H1 (cell line): ENCODE data around the gene RHBDF2. TPM values are rescaled to one million over a fixed set of nuclear protein-coding genes. Genes with fewer than 3 reads are reported as not detected.

Experiments used
- CTCF ChIA-PET: fragments of 300-600 bp; sonication (Branson Sonifier 250); formaldehyde crosslinking; loops from one replicate; lab custom pipeline; 2021; ENCODE audit not compliant: partially characterized antibody; lab: Charles Lee
- POLR2A ChIA-PET: fragments of 300-600 bp; sonication (Branson Sonifier 250); formaldehyde crosslinking; loops from one replicate; lab custom pipeline; 2021; ENCODE audit warnings: inconsistent platforms; ENCODE audit not compliant: partially characterized antibody; lab: Charles Lee
- DNase-seq, 2 experiments: peaks; one replicate each; pipeline versions ENCODE4 v3.0.0 to v3.0.0-alpha.2; 2010 to 2022; ENCODE audit warnings: low spot score in 2 of 2, low read depth in 1 of 2, mixed read lengths in 1 of 2
- FAIRE-seq: peaks from 2 replicates; lab custom pipeline; 2011; peaks lifted over from hg19 to GRCh38; lab: Jason Lieb, UNC
- H2AFZ ChIP-seq: 2 replicates; pipeline ENCODE4 v1.8.1; 2012; ENCODE audit warnings: low read length, inconsistent platforms
- H2AK5ac ChIP-seq: 2 replicates; pipeline ENCODE4 v1.6.1; 2013; ENCODE audit warnings: low read depth, low read length
- H2BK120ac ChIP-seq: replicated peaks from 2 replicates; pipeline ENCODE3; 2013; ENCODE audit warnings: low read depth, low read length, inconsistent platforms
- H2BK12ac ChIP-seq: 2 replicates; pipeline ENCODE4 v1.6.1; 2013; ENCODE audit warnings: low read depth, low read length
- H2BK15ac ChIP-seq: 2 replicates; pipeline ENCODE4 v1.6.1; 2013; ENCODE audit warnings: low read length
- H2BK20ac ChIP-seq: 2 replicates; pipeline ENCODE4 v1.6.1; 2013; ENCODE audit warnings: low read length
- H2BK5ac ChIP-seq: 2 replicates; pipeline ENCODE4 v1.6.1; 2013; ENCODE audit warnings: low read depth, low read length
- H3K14ac ChIP-seq: 2 replicates; pipeline ENCODE4 v1.6.1; 2013; ENCODE audit warnings: inconsistent platforms; ENCODE audit not compliant: insufficient read length
- H3K18ac ChIP-seq: 2 replicates; pipeline ENCODE4 v1.6.1; 2013; ENCODE audit warnings: low read length; ENCODE audit errors: extremely low read depth
- H3K23ac ChIP-seq: 2 replicates; pipeline ENCODE4 v1.6.1; 2013; ENCODE audit warnings: inconsistent platforms; ENCODE audit not compliant: insufficient read length
- H3K23me2 ChIP-seq: 2 replicates; pipeline ENCODE4 v1.6.1; 2013; ENCODE audit warnings: low read depth, low read length
- H3K27ac ChIP-seq: 2 replicates; pipeline ENCODE4 v1.6.1; 2011; ENCODE audit warnings: low read depth, low read length, inconsistent platforms
- H3K27me3 ChIP-seq, 4 experiments: replicated peaks in 1 of 4; 1 replicate in 1 of 4; 2 replicates in 3 of 4; pipeline versions ENCODE4 v1.6.1 to v1.8.1; 2011 to 2013; ENCODE audit warnings: low read length in 3 of 4, mild to moderate bottlenecking in 3 of 4, inconsistent platforms in 2 of 4, mixed read lengths in 2 of 4, moderate library complexity in 1 of 4; ENCODE audit not compliant: control insufficient read depth in 3 of 4, insufficient read depth in 3 of 4; ENCODE audit errors: extremely low read depth in 1 of 4
- H3K36me3 ChIP-seq, 4 experiments: 2 replicates each; pipeline versions ENCODE4 v1.6.1 to v1.8.1; 2011 to 2013; ENCODE audit warnings: mild to moderate bottlenecking in 4 of 4, low read length in 3 of 4, moderate library complexity in 2 of 4, control low read depth in 1 of 4, inconsistent platforms in 1 of 4; ENCODE audit not compliant: insufficient read depth in 4 of 4, control insufficient read depth in 2 of 4
- H3K4ac ChIP-seq: replicated peaks from 2 replicates; pipeline ENCODE3; 2013; ENCODE audit warnings: low read length, low read depth, mixed read lengths, inconsistent platforms; ENCODE audit not compliant: insufficient read length
- H3K4me1 ChIP-seq, 4 experiments: replicated peaks in 1 of 4; 1 replicate in 1 of 4; 2 replicates in 3 of 4; pipeline versions ENCODE4 v1.6.1 to v1.8.1; 2011 to 2013; ENCODE audit warnings: low read length in 3 of 4, inconsistent platforms in 2 of 4, mixed read lengths in 1 of 4; ENCODE audit not compliant: insufficient read depth in 4 of 4, control insufficient read depth in 3 of 4
- H3K4me2 ChIP-seq, 2 experiments: 2 replicates each; pipeline versions ENCODE4 v1.6.1 to v1.8.1; 2011 to 2013; ENCODE audit warnings: low read depth in 2 of 2, low read length in 2 of 2, control low read depth in 1 of 2, inconsistent platforms in 1 of 2, mild to moderate bottlenecking in 1 of 2; ENCODE audit not compliant: insufficient read depth in 1 of 2
- H3K4me3 ChIP-seq, 4 experiments: fragments of 200-600, 300-600 bp in 1 of 4; sonication (generic), shearing (Covaris generic), sonication (Bioruptor Twin) in 1 of 4; 2 replicates each; pipeline versions ENCODE4 v1.5.1 to v1.8.1; 2011 to 2016; ENCODE audit warnings: low read length in 4 of 4, low read depth in 3 of 4, control low read depth in 2 of 4, inconsistent platforms in 2 of 4, mild to moderate bottlenecking in 2 of 4, mixed read lengths in 1 of 4, moderate library complexity in 1 of 4; ENCODE audit not compliant: insufficient read depth in 2 of 4; ENCODE audit errors: extremely low read depth in 1 of 4
- H3K56ac ChIP-seq: replicated peaks from 2 replicates; pipeline ENCODE3; 2013; ENCODE audit warnings: low read depth, mild to moderate bottlenecking, mixed read lengths, low read length, inconsistent platforms; ENCODE audit not compliant: insufficient read length
- H3K79me1 ChIP-seq: 2 replicates; pipeline ENCODE4 v1.6.1; 2013; ENCODE audit warnings: low read depth, low read length, control low read depth
- H3K79me2 ChIP-seq, 2 experiments: 2 replicates each; pipeline versions ENCODE4 v1.6.1 to v1.8.1; 2012 to 2013; ENCODE audit warnings: low read length in 2 of 2, mild to moderate bottlenecking in 2 of 2, inconsistent platforms in 1 of 2; ENCODE audit not compliant: insufficient read depth in 2 of 2, control insufficient read depth in 1 of 2
- H3K9ac ChIP-seq, 4 experiments: replicated peaks in 1 of 4; 1 replicate in 1 of 4; 2 replicates in 3 of 4; pipeline versions ENCODE4 v1.6.1 to v1.8.1; 2011 to 2013; ENCODE audit warnings: low read depth in 3 of 4, low read length in 3 of 4, control low read depth in 2 of 4, mild to moderate bottlenecking in 2 of 4, moderate library complexity in 2 of 4, inconsistent platforms in 1 of 4; ENCODE audit errors: extremely low read depth in 1 of 4
- H3K9me3 ChIP-seq, 2 experiments: 2 replicates each; pipeline versions ENCODE4 v1.6.1 to v1.8.1; 2012 to 2013; ENCODE audit warnings: mild to moderate bottlenecking in 2 of 2, moderate library complexity in 2 of 2, control low read depth in 1 of 2, inconsistent platforms in 1 of 2, low read depth in 1 of 2, low read length in 1 of 2, mixed read lengths in 1 of 2; ENCODE audit not compliant: insufficient read depth in 2 of 2
- H4K20me1 ChIP-seq, 2 experiments: replicated peaks in 1 of 2; 2 replicates each; pipeline versions ENCODE3 to v1.8.1; 2011 to 2013; ENCODE audit warnings: inconsistent platforms in 2 of 2, low read length in 2 of 2, mild to moderate bottlenecking in 1 of 2; ENCODE audit not compliant: insufficient read depth in 2 of 2, control insufficient read depth in 1 of 2
- H4K5ac ChIP-seq: 2 replicates; pipeline ENCODE4 v1.6.1; 2013; ENCODE audit warnings: low read length, low read depth, mixed read lengths, inconsistent platforms; ENCODE audit not compliant: insufficient read length
- H4K8ac ChIP-seq: 2 replicates; pipeline ENCODE4 v1.8.0; 2013; ENCODE audit warnings: mild to moderate bottlenecking, moderate library complexity, low read length, inconsistent platforms; ENCODE audit not compliant: insufficient read depth; ENCODE audit errors: extremely low read depth
- H4K91ac ChIP-seq: replicated peaks from 2 replicates; pipeline ENCODE3; 2013; ENCODE audit warnings: low read length, mixed read lengths, inconsistent platforms; ENCODE audit not compliant: insufficient read length
- CHD1 ChIP-seq: IDR thresholded peaks from 2 replicates; pipeline ENCODE4 v1.6.1; 2012; ENCODE audit warnings: low read depth, low read length, improper control_type of control experiment
- KDM5A ChIP-seq: fragments of 200-600 bp; IDR thresholded peaks from 2 replicates; pipeline ENCODE4 v1.7.1; 2012; ENCODE audit warnings: mild to moderate bottlenecking, low read length, inconsistent platforms, mixed read lengths
- SUZ12 ChIP-seq: fragments of 200-600 bp; sonication (generic); IDR thresholded peaks from 2 replicates; pipeline ENCODE4 v1.6.1; 2012; ENCODE audit warnings: mild to moderate bottlenecking, inconsistent platforms, low read length, moderate library complexity, mixed read lengths
- YY1 ChIP-seq: IDR thresholded peaks from 2 replicates; pipeline ENCODE4 v1.6.1; 2011; ENCODE audit warnings: low read depth, mild to moderate bottlenecking, low read length
- WGBS, 2 experiments: shearing (Covaris generic) in 1 of 2; methylation state at CpG; one replicate each; pipeline versions ENCODE4 v1.1.6 to v1.1.7; 2013 to 2015; ENCODE audit warnings: low lambda C conversion rate in 2 of 2, mixed read lengths in 2 of 2, inconsistent platforms in 1 of 2, low coverage in 1 of 2, missing lambda C conversion rate in 1 of 2; ENCODE audit not compliant: insufficient replicate concordance in 2 of 2, insufficient coverage in 1 of 2, insufficient read length in 1 of 2; ENCODE audit errors: extremely low coverage in 1 of 2, missing lambda C conversion rate in 1 of 2; 5-methylcytosine and 5-hydroxymethylcytosine counted together
- polyA plus RNA-seq, 7 experiments: library from polyadenylated mRNA; depleted of rRNA in 3 of 7; stranded (reverse) in 5 of 7; unstranded in 2 of 7; fragments of >200 nt in 5 of 7; fragments of 200-250 nt in 2 of 7; gene quantifications; 1 replicate in 5 of 7; 2 replicates in 1 of 7; 4 replicates in 1 of 7; pipeline versions ENCODE4 v1.2.1 to v1.2.3, GENCODE V29; 2011 to 2013; ENCODE audit warnings: missing spikeins in 2 of 7, mixed read lengths in 2 of 7
- total RNA-seq: library from RNA; stranded (reverse); fragmentation: NEBNext Ultra II Directional; extraction: Animal tissue kit (Norgen Biotek cat#: 25700); gene quantifications from 2 replicates; pipeline ENCODE4 v1.2.1, GENCODE V29; 2021

Gene RHBDF2
- total and polyA plus RNA-seq, 2 of the 8 experiments (the other 6 are each of a cell fraction or from before 2014, with no cell fraction given): 21.2 to 25.9 TPM

DNA sequence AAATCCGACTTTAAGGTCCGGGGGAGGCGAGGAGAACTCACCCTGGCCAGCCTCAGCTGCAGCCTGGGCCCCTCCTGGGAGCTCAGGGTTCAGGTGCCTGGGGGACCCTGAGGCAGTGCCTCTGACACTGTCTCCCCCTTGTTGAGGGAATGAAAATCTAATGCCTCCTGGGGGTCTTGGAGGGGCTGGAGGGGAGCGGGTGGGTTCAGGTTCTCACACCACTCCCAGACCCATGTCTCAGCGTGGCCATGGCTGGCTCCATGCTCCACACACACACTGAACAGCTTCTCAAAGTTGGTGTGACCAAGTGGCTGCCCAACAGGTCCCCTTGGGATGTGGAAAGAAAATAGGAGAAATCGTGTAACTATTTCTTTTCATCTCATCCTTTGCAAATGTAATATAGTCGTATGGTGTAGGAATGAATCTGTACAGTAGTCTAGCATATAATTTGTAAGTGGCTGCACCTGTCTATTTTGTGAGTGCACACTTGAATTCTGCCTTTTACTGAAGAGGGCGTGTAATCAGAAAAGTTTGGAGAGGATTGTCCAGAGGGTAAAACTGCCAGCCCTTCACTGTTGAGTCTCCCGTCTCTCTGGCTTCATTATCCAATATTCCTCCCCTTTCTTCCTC, 37.8 kb upstream of the RHBDF2 start:
- H3K23me2 ChIP-seq: peaks cover 11% of the 10 kb centered on the region
- H3K9me3 ChIP-seq: no peaks in the 10 kb centered on the region
- FAIRE-seq (no peak), DNase-seq (no peak)
- no peak overlapping the region for H4K5ac ChIP-seq
- peak overlapping the region in 1 of 4 experiments; percentile 67; a peak in 2 of 8 replicates for H3K4me3 ChIP-seq
- H3K23ac ChIP-seq: no peak overlapping the region
- H3K9ac ChIP-seq: no peak overlapping the region
- POLR2A ChIA-PET: interaction anchor here (1.0 to 4.0 kb wide), 5 partner anchors 10 to 193 kb away, joined by 3 to 38 read pairs (median 8); no protein-coding TSS in a partner anchor
- H2BK5ac ChIP-seq: no peak overlapping the region
- peak overlapping the region in 1 of 2 experiments; percentile 76; a peak in 1 of 4 replicates for H3K4me2 ChIP-seq
- H4K91ac ChIP-seq: no peak overlapping the region
- H3K4me1 ChIP-seq: peaks cover 0 to 22% (median 11%) of the 10 kb centered on the region in 4 experiments; a peak in 6 of 7 replicates
- no peak overlapping the region for H3K56ac ChIP-seq
- H2AK5ac ChIP-seq: no peak overlapping the region
- H2BK20ac ChIP-seq: no peak overlapping the region
- no peak overlapping the region for H3K27ac ChIP-seq
- H2BK15ac ChIP-seq: 0 out of 2 replicates have a peak overlapping the region, but pooled peaks have one; percentile 76
- H2BK120ac ChIP-seq: no peak overlapping the region
- no peak overlapping the region for H4K8ac ChIP-seq
- no peaks in the 10 kb centered on the region for H3K79me1 ChIP-seq
- H2BK12ac ChIP-seq: no peak overlapping the region
- CTCF ChIA-PET: interaction anchor here (0.6 to 15.6 kb wide), 14 partner anchors 10 to 345 kb away, joined by 3 to 260 read pairs (median 5); no protein-coding TSS in a partner anchor
- H4K20me1 ChIP-seq: no peaks in the 10 kb centered on the region
- H2AFZ ChIP-seq: no peak overlapping the region
- WGBS, 2 experiments: 82% methylated on average over 6 of the region's 9 CpGs; no CpG with 5 or more reads in 1 of the 2 experiments
- peaks cover 8 to 46% (median 37%) of the 10 kb centered on the region in 4 experiments for H3K27me3 ChIP-seq
- H3K14ac ChIP-seq: no peak overlapping the region
- H3K18ac ChIP-seq: no peak overlapping the region
- no peaks in the 10 kb centered on the region for H3K79me2 ChIP-seq
- no peaks in the 10 kb centered on the region for H3K36me3 ChIP-seq
- no peak overlapping the region for H3K4ac ChIP-seq
- TF ChIP-seq KDM5A (no peak), SUZ12 (no peak), CHD1 (no peak), YY1 (no peak)
